Natural killer cell (primary cell): ENCODE measurements around the gene FBXW12. TPM values are rescaled to one million over a fixed set of nuclear protein-coding genes. Genes with fewer than 3 reads are reported as not detected.

Source experiments
- ATAC-seq, 3 donors: fragments of 150-1000 bp in 2 of 3; fragments of 200-7000 bp in 1 of 3; cut with Tn5 transposase; 1 replicate in 1 of 3; 2 replicates in 2 of 3; pipeline ENCODE4 v1.10.0; 2021; ENCODE audit warnings: mild to moderate bottlenecking in 2 of 3, moderate library complexity in 2 of 3
- DNase-seq, 2 donors: peaks; one replicate each; pipeline versions ENCODE4 v3.0.0 to v3.0.0-alpha.2; 2013 to 2021; ENCODE audit warnings: mixed read lengths in 1 of 2
- H3K27ac ChIP-seq: one replicate; pipeline ENCODE4 v1.5.1; 2013; ENCODE audit warnings: mild to moderate bottlenecking, low read length
- H3K27me3 ChIP-seq: one replicate; pipeline ENCODE4 v1.6.1; 2013; ENCODE audit warnings: low read length; ENCODE audit not compliant: control insufficient read depth, insufficient read depth
- H3K36me3 ChIP-seq: one replicate; pipeline ENCODE4 v1.6.1; 2013; ENCODE audit warnings: low read length; ENCODE audit not compliant: control insufficient read depth, insufficient read depth
- H3K4me1 ChIP-seq: one replicate; pipeline ENCODE4 v1.6.1; 2013; ENCODE audit warnings: low read length; ENCODE audit not compliant: control insufficient read depth, insufficient read depth
- H3K4me3 ChIP-seq: one replicate; pipeline ENCODE4 v1.5.1; 2013; ENCODE audit warnings: low read length
- H3K9me3 ChIP-seq: one replicate; pipeline ENCODE4 v1.6.1; 2013; ENCODE audit warnings: low read length; ENCODE audit not compliant: control insufficient read depth, insufficient read depth
- H3K27ac Mint-ChIP-seq, 2 donors: one replicate each; pipeline ENCODE4 v1.8.0; 2022; ENCODE audit warnings: mild to moderate bottlenecking in 2 of 2, mixed read lengths in 2 of 2, moderate library complexity in 1 of 2
- H3K27me3 Mint-ChIP-seq, 2 donors: one replicate each; pipeline ENCODE4 v1.8.0; 2022; ENCODE audit warnings: low read depth in 2 of 2, mixed read lengths in 2 of 2
- H3K36me3 Mint-ChIP-seq: one replicate; pipeline ENCODE4 v1.8.0; 2022; ENCODE audit warnings: mixed read lengths
- H3K4me1 Mint-ChIP-seq, 2 donors: one replicate each; pipeline ENCODE4 v1.8.0; 2022; ENCODE audit warnings: mixed read lengths in 2 of 2
- H3K4me3 Mint-ChIP-seq: one replicate; pipeline ENCODE4 v1.8.0; 2022; ENCODE audit warnings: mild to moderate bottlenecking, moderate library complexity, mixed read lengths
- H3K9me3 Mint-ChIP-seq, 2 donors: one replicate each; pipeline ENCODE4 v1.8.0; 2022; ENCODE audit warnings: mixed read lengths in 2 of 2
- CTCF ChIP-seq: fragments of 200-600 bp; IDR thresholded peaks from one replicate; pipeline ENCODE4 v1.8.0; 2022; ENCODE audit warnings: antibody characterized with exemption
- WGBS: methylation state at CpG from one replicate; pipeline ENCODE4 v1.1.7; 2013; ENCODE audit warnings: missing lambda C conversion rate; ENCODE audit not compliant: insufficient coverage; 5-methylcytosine and 5-hydroxymethylcytosine counted together
- intact Hi-C: fragments of 100-400 bp; cut with micrococcal nuclease; formaldehyde crosslinking; loops from one replicate; pipeline ENCODE4 v1.14.2; 2022
- total RNA-seq, 4 donors: library from RNA; stranded (reverse); fragments of 120-200 nt in 1 of 4; gene quantifications; one replicate each; pipeline versions ENCODE4 v1.2.3 to v1.2.4, GENCODE V29; 2013 to 2022

FBXW12 gene
- total RNA-seq, 3 donors from 2014 or later (not counting 1 experiment from before 2014, with no cell fraction given) = 0.25 TPM; not detected in 2

- DNase-seq (no peak), ATAC-seq (no peak)
- Mint-ChIP-seq H3K9me3 (no peaks in the 10 kb centered on the region), H3K36me3 (no peaks in the 10 kb centered on the region), H3K27ac (no peak overlapping the region), H3K4me3 (no peak overlapping the region), H3K27me3 (peaks cover 0 to 4% of the 10 kb centered on the region in 2 donors), H3K4me1 (no peaks in the 10 kb centered on the region)
- Histone ChIP-seq H3K27me3 (no peaks in the 10 kb centered on the region), H3K27ac (no peak overlapping the region), H3K36me3 (no peaks in the 10 kb centered on the region), H3K9me3 (no peaks in the 10 kb centered on the region), H3K4me3 (no peak overlapping the region), H3K4me1 (no peaks in the 10 kb centered on the region)
- TF ChIP-seq CTCF = no peak
- intact Hi-C loops = no loop called here
- 78% methylated on average over 7 of the region's 7 CpGs for WGBS
Measured at GRCh38 chr3:48369693-48370332, 2.2 kb upstream of the FBXW12 start.

- intact Hi-C loops = no loop called here
Measured at GRCh38 chr3:48370333-48370713, 1.7 kb upstream of the FBXW12 start.

GRCh38 chr3:48372377-48372770 is 355 bp downstream of the FBXW12 start:
- no peaks in the 10 kb centered on the region for H3K36me3 Mint-ChIP-seq
- DNase-seq (no peak), ATAC-seq (no peak)
- no peak for TF ChIP-seq CTCF
- Histone ChIP-seq H3K9me3 (no peaks in the 10 kb centered on the region), H3K27ac (no peak overlapping the region), H3K36me3 (no peaks in the 10 kb centered on the region), H3K4me3 (no peak overlapping the region), H3K27me3 (no peaks in the 10 kb centered on the region), H3K4me1 (no peaks in the 10 kb centered on the region)
- WGBS = 67% methylated on average over 7 of the region's 7 CpGs
- H3K27ac Mint-ChIP-seq = no peak overlapping the region
- peaks cover 2 to 3% of the 10 kb centered on the region in 2 donors for H3K27me3 Mint-ChIP-seq
- intact Hi-C loops = no loop called here
- no peaks in the 10 kb centered on the region for H3K9me3 Mint-ChIP-seq
- no peaks in the 10 kb centered on the region for H3K4me1 Mint-ChIP-seq
- no peak overlapping the region for H3K4me3 Mint-ChIP-seq

More at GRCh38 chr3:48370333-48370713, 1.7 kb upstream of the FBXW12 start:
- Mint-ChIP-seq H3K9me3 (no peaks in the 10 kb centered on the region), H3K36me3 (no peaks in the 10 kb centered on the region), H3K4me1 (no peaks in the 10 kb centered on the region), H3K4me3 (no peak overlapping the region), H3K27ac (no peak overlapping the region), H3K27me3 (peaks cover 0 to 2% of the 10 kb centered on the region in 2 donors)
- DNase-seq = no peak
- H3K9me3 ChIP-seq = no peaks in the 10 kb centered on the region
- no peak overlapping the region for H3K27ac ChIP-seq
- H3K36me3 ChIP-seq = no peaks in the 10 kb centered on the region
- H3K4me1 ChIP-seq = no peaks in the 10 kb centered on the region
- no peak for TF ChIP-seq CTCF
- no peak overlapping the region for H3K4me3 ChIP-seq
- H3K27me3 ChIP-seq = no peaks in the 10 kb centered on the region
- ATAC-seq = no peak
- 92% methylated on average over 7 of the region's 7 CpGs for WGBS

- H3K36me3 ChIP-seq = no peaks in the 10 kb centered on the region
- WGBS = 80% methylated on average over 5 of the region's 5 CpGs
- Mint-ChIP-seq H3K9me3 (no peaks in the 10 kb centered on the region), H3K4me3 (no peak overlapping the region), H3K27ac (no peak overlapping the region), H3K4me1 (no peaks in the 10 kb centered on the region), H3K36me3 (no peaks in the 10 kb centered on the region), H3K27me3 (peaks cover 4 to 9% of the 10 kb centered on the region in 2 donors)
- DNase-seq (no peak), ATAC-seq (no peak)
- intact Hi-C loops = no loop called here
- H3K4me3 ChIP-seq = no peak overlapping the region
- H3K27me3 ChIP-seq = no peaks in the 10 kb centered on the region
- H3K27ac ChIP-seq = no peak overlapping the region
- TF ChIP-seq CTCF = no peak
- H3K9me3 ChIP-seq = no peaks in the 10 kb centered on the region
- no peaks in the 10 kb centered on the region for H3K4me1 ChIP-seq
Measured at GRCh38 chr3:48372862-48373435, 930 bp downstream of the FBXW12 start.
